HEK293 (cell line): ENCODE measurements around the gene HOXB7.
A peak's percentile ranks its signal among the peaks of the same experiment; 100 is the strongest.

Experiments
- CTCF ChIA-PET: fragments of 350-600 bp; formaldehyde crosslinking; extraction: SDS; loops from one replicate; lab custom pipeline; 2021; ENCODE audit warnings: antibody characterized with exemption; lab: Yijun Ruan, JAX
- POLR2A ChIA-PET: fragments of 300-600 bp; formaldehyde crosslinking; extraction: SDS; loops from one replicate; lab custom pipeline; 2020; ENCODE audit warnings: antibody characterized with exemption, inconsistent platforms; lab: Yijun Ruan, JAX
- H3K27ac ChIP-seq: fragments of 200-500 bp; sonication (Bioruptor generic); 2 replicates; pipeline ENCODE4 v1.5.1; 2014; ENCODE audit warnings: low read depth, low read length, control low read depth, inconsistent platforms; ENCODE audit errors: extremely low read depth
- H3K36me3 ChIP-seq, 2 experiments: fragments of 200-500 bp in 1 of 2; sonication (Bioruptor generic) in 1 of 2; 1 replicate in 1 of 2; 2 replicates in 1 of 2; pipeline ENCODE4 v1.5.1; 2014 to 2017; ENCODE audit warnings: inconsistent platforms in 2 of 2, low read length in 2 of 2; ENCODE audit not compliant: control insufficient read depth in 2 of 2, insufficient read depth in 1 of 2
- H3K4me1 ChIP-seq: fragments of 200-500 bp; sonication (Bioruptor generic); 2 replicates; pipeline ENCODE4 v1.5.1; 2014; ENCODE audit warnings: mild to moderate bottlenecking, low read length, inconsistent platforms; ENCODE audit not compliant: control insufficient read depth, insufficient read depth
- H3K4me3 ChIP-seq: 2 replicates; pipeline ENCODE4 v1.5.1; 2011; ENCODE audit warnings: low read depth, mild to moderate bottlenecking, control low read depth, low read length, moderate library complexity
- H3K9me3 ChIP-seq: fragments of 200-500 bp; sonication (Bioruptor generic); 2 replicates; pipeline ENCODE4 v1.5.1; 2014; ENCODE audit warnings: low read depth, low read length, inconsistent platforms; ENCODE audit not compliant: control insufficient read depth, insufficient read depth
- IKZF3 ChIP-seq: fragments of 450-650 bp; IDR thresholded peaks from 2 replicates; pipeline ENCODE4 v1.5.0; 2018; ENCODE audit warnings: missing biosample characterization, mild to moderate bottlenecking, missing genetic modification characterization, moderate library complexity
- OSR2 ChIP-seq: fragments of 450-650 bp; formaldehyde crosslinking; IDR thresholded peaks from 2 replicates; pipeline ENCODE4 v1.5.1; 2016; ENCODE audit warnings: missing biosample characterization, missing genetic modification characterization
- SP3 ChIP-seq: fragments of 450-650 bp; formaldehyde crosslinking; IDR thresholded peaks from 2 replicates; pipeline ENCODE4 v1.5.1; 2016; ENCODE audit warnings: missing biosample characterization, missing genetic modification characterization
- TRIM28 ChIP-seq: IDR thresholded peaks from 2 replicates; pipeline ENCODE4 v1.6.1; 2011; ENCODE audit warnings: low read length, control low read depth, borderline replicate concordance
- ZBTB8A ChIP-seq: fragments of 450-650 bp; formaldehyde crosslinking; IDR thresholded peaks from 2 replicates; pipeline ENCODE4 v1.5.1; 2016; ENCODE audit warnings: missing biosample characterization, missing genetic modification characterization
- ZFP41 ChIP-seq: fragments of 450-650 bp; formaldehyde crosslinking; IDR thresholded peaks from 2 replicates; pipeline ENCODE4 v1.5.1; 2016; ENCODE audit warnings: missing biosample characterization, missing genetic modification characterization, borderline replicate concordance
- ZIC2 ChIP-seq: fragments of 450-650 bp; formaldehyde crosslinking; IDR thresholded peaks from 2 replicates; pipeline ENCODE4 v1.5.1; 2016; ENCODE audit warnings: missing biosample characterization, missing genetic modification characterization
- ZNF138 ChIP-seq: fragments of 450-650 bp; formaldehyde crosslinking; IDR thresholded peaks from 2 replicates; pipeline ENCODE4 v1.5.1; 2016; ENCODE audit warnings: missing biosample characterization, missing genetic modification characterization, borderline replicate concordance
- ZNF311 ChIP-seq: fragments of 450-650 bp; formaldehyde crosslinking; IDR thresholded peaks from 2 replicates; pipeline ENCODE4 v1.5.1; 2017; ENCODE audit warnings: missing biosample characterization, missing genetic modification characterization, borderline replicate concordance
- ZNF354C ChIP-seq: fragments of 450-650 bp; formaldehyde crosslinking; IDR thresholded peaks from 2 replicates; pipeline ENCODE4 v1.5.1; 2016; ENCODE audit warnings: missing biosample characterization, missing genetic modification characterization, low read depth, borderline replicate concordance
- ZNF391 ChIP-seq: fragments of 450-650 bp; formaldehyde crosslinking; IDR thresholded peaks from 2 replicates; pipeline ENCODE4 v1.5.1; 2016; ENCODE audit warnings: low read depth, missing biosample characterization, missing genetic modification characterization, borderline replicate concordance
- ZNF560 ChIP-seq: fragments of 450-650 bp; formaldehyde crosslinking; IDR thresholded peaks from 2 replicates; pipeline ENCODE4 v1.5.1; 2017; ENCODE audit warnings: missing biosample characterization, missing genetic modification characterization, borderline replicate concordance
- ZNF571 ChIP-seq: fragments of 450-650 bp; formaldehyde crosslinking; IDR thresholded peaks from 2 replicates; pipeline ENCODE4 v1.5.0; 2017; ENCODE audit warnings: missing biosample characterization, missing genetic modification characterization
- ZNF658 ChIP-seq: fragments of 450-650 bp; formaldehyde crosslinking; IDR thresholded peaks from 2 replicates; pipeline ENCODE4; 2016; ENCODE audit warnings: missing biosample characterization, missing genetic modification characterization
- ZNF792 ChIP-seq: fragments of 450-650 bp; formaldehyde crosslinking; IDR thresholded peaks from 2 replicates; pipeline ENCODE4 v1.5.1; 2016; ENCODE audit warnings: missing biosample characterization, missing genetic modification characterization
- TF ChIP-seq, protein P1 (sequence below): fragments of 450-650 bp; IDR thresholded peaks from 2 replicates; pipeline ENCODE4 v1.5.1; 2018; ENCODE audit warnings: missing biosample characterization, missing genetic modification characterization
- TF ChIP-seq, protein P2 (sequence below): fragments of 450-650 bp; formaldehyde crosslinking; IDR thresholded peaks from 2 replicates; pipeline ENCODE4 v1.5.1; 2016; ENCODE audit warnings: missing biosample characterization, missing genetic modification characterization
- TF ChIP-seq, protein P3 (sequence below): fragments of 450-650 bp; formaldehyde crosslinking; IDR thresholded peaks from 2 replicates; pipeline ENCODE4; 2016; ENCODE audit warnings: missing biosample characterization, missing genetic modification characterization
- TF ChIP-seq, protein P4 (sequence below): fragments of 450-650 bp; formaldehyde crosslinking; IDR thresholded peaks from 2 replicates; pipeline ENCODE4 v1.5.1; 2016; ENCODE audit warnings: missing biosample characterization, missing genetic modification characterization

Gene HOXB7

DNA sequence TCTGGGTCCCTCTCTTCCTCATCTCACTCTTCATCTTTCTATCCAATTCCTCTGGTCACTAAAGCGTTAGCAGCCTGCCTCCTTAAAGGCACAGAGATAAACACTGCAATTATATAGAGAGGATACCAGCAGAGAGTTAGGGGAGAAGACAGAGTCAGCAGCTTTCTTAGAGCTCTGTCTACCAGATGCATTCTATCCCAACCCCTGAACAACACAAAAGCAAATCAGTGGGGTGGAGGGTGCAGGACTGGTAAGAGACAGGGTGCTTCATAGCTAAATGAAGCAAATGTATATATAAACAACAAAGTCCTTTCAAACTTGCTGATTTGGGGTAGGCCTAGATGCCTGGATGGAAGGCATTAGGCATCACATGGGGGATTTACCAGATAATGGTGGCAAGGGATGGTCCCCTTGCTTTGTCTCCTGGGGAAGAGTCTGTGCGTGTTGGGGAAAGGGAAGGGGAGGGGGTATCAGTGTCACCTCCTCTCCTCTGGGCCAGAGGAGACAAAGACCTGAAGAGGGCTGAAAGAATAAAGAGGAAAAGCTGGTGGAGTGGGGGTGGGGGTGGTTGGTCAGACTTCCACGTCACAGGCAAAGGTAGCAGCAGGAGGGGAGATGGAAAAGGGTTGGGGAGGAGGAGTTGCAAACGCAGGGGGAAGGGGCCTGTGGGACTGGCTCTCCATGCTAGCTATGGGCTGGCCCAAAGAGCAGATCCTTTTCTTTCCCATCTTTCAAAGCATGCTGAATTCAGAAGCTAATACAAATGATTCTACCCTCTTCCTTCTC is 44.7 kb downstream of the HOXB7 start:
- ChIA-PET POLR2A (interaction anchor here (1.1 kb wide), 1 partner anchor 9 kb away, joined by 7 read pairs; no protein-coding TSS in a partner anchor), CTCF (interaction anchor here (0.7 to 1.0 kb wide), 3 partner anchors 19 to 493 kb away, joined by 3 to 5 read pairs (median 4); no protein-coding TSS in a partner anchor)
- peaks cover 92% of the 10 kb centered on the region for H3K4me1 ChIP-seq
- H3K9me3 ChIP-seq = no peaks in the 10 kb centered on the region
- no peak overlapping the region for H3K4me3 ChIP-seq
- 0 out of 2 replicates have a peak, but pooled peaks have one; percentile 11 for TF ChIP-seq ZBTB8A (tag by site-specific recombination)
- no peak for TF ChIP-seq ZNF391 (tag by site-specific recombination)
- TF ChIP-seq ZNF560 (tag by site-specific recombination) = no peak
- TF ChIP-seq, protein P1, sequence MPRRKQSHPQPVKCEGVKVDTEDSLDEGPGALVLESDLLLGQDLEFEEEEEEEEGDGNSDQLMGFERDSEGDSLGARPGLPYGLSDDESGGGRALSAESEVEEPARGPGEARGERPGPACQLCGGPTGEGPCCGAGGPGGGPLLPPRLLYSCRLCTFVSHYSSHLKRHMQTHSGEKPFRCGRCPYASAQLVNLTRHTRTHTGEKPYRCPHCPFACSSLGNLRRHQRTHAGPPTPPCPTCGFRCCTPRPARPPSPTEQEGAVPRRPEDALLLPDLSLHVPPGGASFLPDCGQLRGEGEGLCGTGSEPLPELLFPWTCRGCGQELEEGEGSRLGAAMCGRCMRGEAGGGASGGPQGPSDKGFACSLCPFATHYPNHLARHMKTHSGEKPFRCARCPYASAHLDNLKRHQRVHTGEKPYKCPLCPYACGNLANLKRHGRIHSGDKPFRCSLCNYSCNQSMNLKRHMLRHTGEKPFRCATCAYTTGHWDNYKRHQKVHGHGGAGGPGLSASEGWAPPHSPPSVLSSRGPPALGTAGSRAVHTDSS (tag by site-specific recombination) = peak; percentile 42; the same call in 1 of the 2 replicates
- TF ChIP-seq, protein P2, sequence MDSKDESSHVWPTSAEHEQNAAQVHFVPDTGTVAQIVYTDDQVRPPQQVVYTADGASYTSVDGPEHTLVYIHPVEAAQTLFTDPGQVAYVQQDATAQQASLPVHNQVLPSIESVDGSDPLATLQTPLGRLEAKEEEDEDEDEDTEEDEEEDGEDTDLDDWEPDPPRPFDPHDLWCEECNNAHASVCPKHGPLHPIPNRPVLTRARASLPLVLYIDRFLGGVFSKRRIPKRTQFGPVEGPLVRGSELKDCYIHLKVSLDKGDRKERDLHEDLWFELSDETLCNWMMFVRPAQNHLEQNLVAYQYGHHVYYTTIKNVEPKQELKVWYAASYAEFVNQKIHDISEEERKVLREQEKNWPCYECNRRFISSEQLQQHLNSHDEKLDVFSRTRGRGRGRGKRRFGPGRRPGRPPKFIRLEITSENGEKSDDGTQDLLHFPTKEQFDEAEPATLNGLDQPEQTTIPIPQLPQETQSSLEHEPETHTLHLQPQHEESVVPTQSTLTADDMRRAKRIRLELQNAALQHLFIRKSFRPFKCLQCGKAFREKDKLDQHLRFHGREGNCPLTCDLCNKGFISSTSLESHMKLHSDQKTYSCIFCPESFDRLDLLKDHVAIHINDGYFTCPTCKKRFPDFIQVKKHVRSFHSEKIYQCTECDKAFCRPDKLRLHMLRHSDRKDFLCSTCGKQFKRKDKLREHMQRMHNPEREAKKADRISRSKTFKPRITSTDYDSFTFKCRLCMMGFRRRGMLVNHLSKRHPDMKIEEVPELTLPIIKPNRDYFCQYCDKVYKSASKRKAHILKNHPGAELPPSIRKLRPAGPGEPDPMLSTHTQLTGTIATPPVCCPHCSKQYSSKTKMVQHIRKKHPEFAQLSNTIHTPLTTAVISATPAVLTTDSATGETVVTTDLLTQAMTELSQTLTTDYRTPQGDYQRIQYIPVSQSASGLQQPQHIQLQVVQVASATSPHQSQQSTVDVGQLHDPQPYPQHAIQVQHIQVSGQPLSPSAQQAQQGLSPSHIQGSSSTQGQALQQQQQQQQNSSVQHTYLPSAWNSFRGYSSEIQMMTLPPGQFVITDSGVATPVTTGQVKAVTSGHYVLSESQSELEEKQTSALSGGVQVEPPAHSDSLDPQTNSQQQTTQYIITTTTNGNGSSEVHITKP (tag by site-specific recombination) = 0 out of 2 replicates have a peak, but pooled peaks have one; percentile 22
- H3K27ac ChIP-seq = peak overlapping the region; percentile 47; the same call in 1 of the 2 replicates
- H3K36me3 ChIP-seq = peaks cover 15 to 60% of the 10 kb centered on the region in 2 experiments

DNA sequence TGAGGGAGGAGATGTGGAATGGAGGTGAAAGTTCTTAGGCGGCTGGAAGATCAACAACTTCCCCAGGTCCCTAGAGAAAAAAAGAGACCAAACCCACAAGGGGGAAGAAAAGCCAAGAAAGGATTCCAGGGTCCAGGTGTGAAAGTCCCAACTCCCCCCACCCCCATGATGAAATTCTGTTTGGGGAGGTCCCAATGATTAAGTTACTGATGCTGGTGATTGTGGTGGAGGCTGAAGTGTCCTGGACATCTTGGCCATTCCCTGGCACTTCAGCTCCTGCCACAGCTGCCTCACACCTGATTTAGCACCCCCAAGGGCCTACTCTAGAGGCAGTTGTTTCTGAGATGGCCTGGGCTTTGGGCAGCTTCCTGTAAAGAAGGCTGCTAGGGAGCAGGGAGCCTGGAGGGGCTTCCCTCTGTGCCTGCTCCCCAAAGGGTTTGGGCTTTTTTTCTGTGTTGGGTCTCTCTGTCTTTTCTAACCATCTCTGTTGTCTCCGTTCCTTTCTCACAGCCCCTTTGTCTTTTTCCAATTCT is 45.7 kb downstream of the HOXB7 start:
- POLR2A ChIA-PET = no interaction called here
- Histone ChIP-seq H3K4me3 (no peak overlapping the region), H3K4me1 (peaks cover 90% of the 10 kb centered on the region), H3K27ac (no peak overlapping the region; the same call in 1 of the 2 replicates), H3K9me3 (no peaks in the 10 kb centered on the region), H3K36me3 (peaks cover 15 to 58% of the 10 kb centered on the region in 2 experiments)
- CTCF ChIA-PET = interaction anchor here (1.0 to 2.0 kb wide), 3 partner anchors 18 to 28 kb away, joined by 3 to 4 read pairs (median 4); partner anchors contain the start of gene HOXB5
- peak; percentile 51; the same call in 1 of the 2 replicates for TF ChIP-seq OSR2 (tag by site-specific recombination)
- TF ChIP-seq TRIM28 = no peak
- TF ChIP-seq ZFP41 = no peak
- no peak for TF ChIP-seq ZNF138
- no peak for TF ChIP-seq ZNF311 (tag by site-specific recombination)
- peak; percentile 30; the same call in 1 of the 2 replicates for TF ChIP-seq IKZF3 (tag by site-specific recombination)
- no peak for TF ChIP-seq ZIC2 (tag by site-specific recombination)
- TF ChIP-seq SP3 (tag by site-specific recombination) = no peak
- TF ChIP-seq ZNF792 (tag by site-specific recombination) = no peak
- no peak for TF ChIP-seq ZNF658 (tag by site-specific recombination)
- no peak for TF ChIP-seq ZNF354C
- TF ChIP-seq ZNF571 = no peak
- TF ChIP-seq, protein P3, sequence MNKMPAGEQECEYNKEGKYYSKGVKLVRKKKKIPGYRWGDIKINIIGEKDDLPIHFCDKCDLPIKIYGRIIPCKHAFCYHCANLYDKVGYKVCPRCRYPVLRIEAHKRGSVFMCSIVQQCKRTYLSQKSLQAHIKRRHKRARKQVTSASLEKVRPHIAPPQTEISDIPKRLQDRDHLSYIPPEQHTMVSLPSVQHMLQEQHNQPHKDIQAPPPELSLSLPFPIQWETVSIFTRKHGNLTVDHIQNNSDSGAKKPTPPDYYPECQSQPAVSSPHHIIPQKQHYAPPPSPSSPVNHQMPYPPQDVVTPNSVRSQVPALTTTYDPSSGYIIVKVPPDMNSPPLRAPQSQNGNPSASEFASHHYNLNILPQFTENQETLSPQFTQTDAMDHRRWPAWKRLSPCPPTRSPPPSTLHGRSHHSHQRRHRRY (tag by site-specific recombination) = no peak
- TF ChIP-seq, protein P2 (tag by site-specific recombination) = peak; percentile 36; the same call in 1 of the 2 replicates
- TF ChIP-seq, protein P4, sequence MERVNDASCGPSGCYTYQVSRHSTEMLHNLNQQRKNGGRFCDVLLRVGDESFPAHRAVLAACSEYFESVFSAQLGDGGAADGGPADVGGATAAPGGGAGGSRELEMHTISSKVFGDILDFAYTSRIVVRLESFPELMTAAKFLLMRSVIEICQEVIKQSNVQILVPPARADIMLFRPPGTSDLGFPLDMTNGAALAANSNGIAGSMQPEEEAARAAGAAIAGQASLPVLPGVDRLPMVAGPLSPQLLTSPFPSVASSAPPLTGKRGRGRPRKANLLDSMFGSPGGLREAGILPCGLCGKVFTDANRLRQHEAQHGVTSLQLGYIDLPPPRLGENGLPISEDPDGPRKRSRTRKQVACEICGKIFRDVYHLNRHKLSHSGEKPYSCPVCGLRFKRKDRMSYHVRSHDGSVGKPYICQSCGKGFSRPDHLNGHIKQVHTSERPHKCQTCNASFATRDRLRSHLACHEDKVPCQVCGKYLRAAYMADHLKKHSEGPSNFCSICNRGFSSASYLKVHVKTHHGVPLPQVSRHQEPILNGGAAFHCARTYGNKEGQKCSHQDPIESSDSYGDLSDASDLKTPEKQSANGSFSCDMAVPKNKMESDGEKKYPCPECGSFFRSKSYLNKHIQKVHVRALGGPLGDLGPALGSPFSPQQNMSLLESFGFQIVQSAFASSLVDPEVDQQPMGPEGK (tag by site-specific recombination) = 0 out of 2 replicates have a peak, but pooled peaks have one; percentile 5
